GM12878 (cell line): ENCODE measurements around the gene COX6A1.

Experiments used
- CEBPB ChIP-seq, 2 experiments: fragments of 150-350 bp in 1 of 2; IDR thresholded peaks; 2 replicates each; pipeline ENCODE4 v1.6.1; 2012 to 2014; ENCODE audit warnings: low read depth in 2 of 2, low read length in 2 of 2, borderline replicate concordance in 1 of 2, inconsistent platforms in 1 of 2
- CTCF ChIP-seq, 3 experiments: IDR thresholded peaks in 2 of 3; conservative IDR thresholded peaks in 1 of 3; 2 replicates each; pipeline ENCODE4 v1.5.1; 2011; ENCODE audit warnings: low read depth in 3 of 3, low read length in 3 of 3, mild to moderate bottlenecking in 3 of 3, control low read depth in 2 of 3, moderate library complexity in 2 of 3, inconsistent platforms in 1 of 3, mixed read lengths in 1 of 3; ENCODE audit not compliant: control insufficient read depth in 2 of 3, insufficient read depth in 1 of 3; ENCODE audit errors: extremely low read depth in 1 of 3
- CUX1 ChIP-seq: IDR thresholded peaks from 2 replicates; pipeline ENCODE4 v1.6.1; 2012; ENCODE audit warnings: improper control_type of control experiment, low read depth, low read length; ENCODE audit not compliant: insufficient replicate concordance
- FOS ChIP-seq: IDR thresholded peaks from 3 replicates; pipeline ENCODE4 v1.6.1; 2011; ENCODE audit warnings: borderline replicate concordance; ENCODE audit not compliant: insufficient read length; ENCODE audit errors: extremely low read depth
- NFIC ChIP-seq: IDR thresholded peaks from 2 replicates; pipeline ENCODE4 v1.6.1; 2012; ENCODE audit warnings: low read depth, mild to moderate bottlenecking, inconsistent platforms, low read length, moderate library complexity
- NRF1 ChIP-seq: conservative IDR thresholded peaks from 2 replicates; pipeline ENCODE4 v1.6.1; 2011; ENCODE audit warnings: mild to moderate bottlenecking, low read depth, low read length, improper control_type of control experiment
- POLR2AphosphoS5 ChIP-seq: IDR thresholded peaks from 2 replicates; pipeline ENCODE4 v1.6.1; 2011; ENCODE audit warnings: mild to moderate bottlenecking, low read length, inconsistent platforms
- USF1 ChIP-seq: IDR thresholded peaks from 2 replicates; pipeline ENCODE4 v1.6.1; 2011; ENCODE audit warnings: borderline replicate concordance, low read depth, mild to moderate bottlenecking, moderate library complexity, mixed read lengths, low read length; ENCODE audit not compliant: insufficient read depth; ENCODE audit errors: extremely low read length
- ZNF274 ChIP-seq: IDR thresholded peaks from one replicate; pipeline ENCODE4 v1.8.0; 2011; ENCODE audit not compliant: insufficient read length, insufficient read depth

- no peak for TF ChIP-seq CUX1
- TF ChIP-seq ZNF274: no peak
- no peak for TF ChIP-seq FOS
- TF ChIP-seq NRF1: no peak
- no peak for TF ChIP-seq POLR2AphosphoS5
- TF ChIP-seq CTCF (IDR thresholded peaks at IDR 0.05 in 2 of 3, conservative IDR thresholded peaks at IDR 0.05 in 1 of 3; ENCODE audit: control insufficient read depth in 2 of 3, extremely low read depth in 1 of 3, insufficient read depth in 1 of 3, low read depth in 3 of 3, low read length in 3 of 3): no peak
- TF ChIP-seq CEBPB (IDR thresholded peaks at IDR 0.05; ENCODE audit: borderline replicate concordance in 1 of 2, low read depth in 2 of 2, low read length in 2 of 2): no peak
- TF ChIP-seq USF1: no peak
- no peak for TF ChIP-seq NFIC
These were observed 19.9 kb upstream of the COX6A1 start for GRCh38 chr12:120417917-120418580.
